Epithelial cell of esophagus (primary cell): Measurements from ENCODE around the gene HOOK2.
"Not testable (repeated sequence)": the region's sequence is repeated elsewhere in the genome, so short reads cannot be mapped to it uniquely, and the experiment has no call there.

Experiments
- DNase-seq: peaks from one replicate; pipeline ENCODE4 v3.0.0; 2010; ENCODE audit warnings: low read depth
- H3K4me3 ChIP-seq: 2 replicates; pipeline ENCODE4 v1.5.1; 2011; ENCODE audit warnings: mild to moderate bottlenecking, low read length, control low read depth
- CTCF ChIP-seq: IDR thresholded peaks from 2 replicates; pipeline ENCODE4 v1.5.1; 2011; ENCODE audit warnings: low read depth, mild to moderate bottlenecking, low read length, control low read depth, inconsistent platforms; ENCODE audit not compliant: insufficient read depth; ENCODE audit errors: missing control alignments

Gene HOOK2

GRCh38 chr19:12733369-12734214 is 41.8 kb downstream of the HOOK2 start:
- H3K4me3 ChIP-seq, result peak overlapping the region; percentile 95
- TF ChIP-seq CTCF, result peak; percentile 53
- DNase-seq, result peak; percentile 46

- no peak overlapping the region for H3K4me3 ChIP-seq
- DNase-seq, result no peak
- TF ChIP-seq CTCF, result no peak
Measured at GRCh38 chr19:12731337-12731736, 44.0 kb downstream of the HOOK2 start.

- TF ChIP-seq CTCF, result no peak
- DNase-seq, result no peak
- H3K4me3 ChIP-seq, result no peak overlapping the region
Measured at GRCh38 chr19:12730064-12730463, 45.3 kb downstream of the HOOK2 start.

- TF ChIP-seq CTCF, result no peak
- no peak overlapping the region for H3K4me3 ChIP-seq
- DNase-seq, result peak; percentile 48
Measured at GRCh38 chr19:12727745-12728433, 47.5 kb downstream of the HOOK2 start.

- TF ChIP-seq CTCF, result no peak
- no peak overlapping the region for H3K4me3 ChIP-seq
- DNase-seq, result no peak
Measured at GRCh38 chr19:12726988-12727316, 48.4 kb downstream of the HOOK2 start.

GRCh38 chr19:12725612-12726011 is 49.7 kb downstream of the HOOK2 start:
- H3K4me3 ChIP-seq, DNase-seq: not testable (repeated sequence)

GRCh38 chr19:12723641-12724426 is 51.5 kb downstream of the HOOK2 start, which contains the start of gene TNPO2:
TNPO2 (minus strand) TSS chr19:12723932; CDS start chr19:12720977, 2,955 bp downstream.
- peak within 1 kb of the TSS; percentile 99 for H3K4me3 ChIP-seq
- no peak for TF ChIP-seq CTCF
- DNase-seq, result peak; percentile 73
